Lower lobe of right lung (tissue), 2 donors: ENCODE measurements around the gene VPS37B. TPM values are rescaled to one million over a fixed set of nuclear protein-coding genes. Genes with fewer than 3 reads are reported as not detected.

Source experiments
- ATAC-seq, 2 donors: fragments of 200-7000 bp; cut with Tn5 transposase; one replicate each; pipeline ENCODE4 v1.9.1; 2020 to 2022; ENCODE audit warnings: mild to moderate bottlenecking in 2 of 2, moderate library complexity in 2 of 2
- DNase-seq: peaks from one replicate; pipeline ENCODE4 v3.0.0-alpha.2; 2020
- H3K27ac ChIP-seq: fragments of 200-600 bp; one replicate; pipeline ENCODE4 v1.8.0; 2022
- H3K27me3 ChIP-seq: fragments of 200-600 bp; one replicate; pipeline ENCODE4 v1.8.0; 2022; ENCODE audit warnings: low read depth
- H3K36me3 ChIP-seq: fragments of 200-600 bp; one replicate; pipeline ENCODE4 v1.8.0; 2022; ENCODE audit warnings: mild to moderate bottlenecking
- H3K4me1 ChIP-seq: fragments of 200-600 bp; one replicate; pipeline ENCODE4 v1.8.0; 2022
- H3K4me3 ChIP-seq: fragments of 200-600 bp; one replicate; pipeline ENCODE4 v1.8.0; 2022; ENCODE audit warnings: mild to moderate bottlenecking
- H3K9me3 ChIP-seq: fragments of 200-600 bp; one replicate; pipeline ENCODE4 v1.8.0; 2022
- CTCF ChIP-seq: fragments of 200-600 bp; IDR thresholded peaks from one replicate; pipeline ENCODE4 v1.8.0; 2022; ENCODE audit warnings: antibody characterized with exemption, mild to moderate bottlenecking
- intact Hi-C: fragments of 100-400 bp; cut with DNase I; formaldehyde crosslinking; loops from one replicate; pipeline ENCODE4 v1.11.0; 2022
- total RNA-seq: library from RNA; stranded (reverse); fragmentation: NEBNext Ultra II Directional; extraction: Animal tissue kit (Norgen Biotek cat#: 25700); gene quantifications from one replicate; pipeline ENCODE4 v1.2.1, GENCODE V29; 2021
- donor health status: DM: no; HTN: yes; CAD: no; lungs with severe emphysema.

Gene VPS37B
- total RNA-seq, 1 donor from 2014 or later = 34.5 TPM

GRCh38 chr12:122855928-122856831 lies 39.7 kb downstream of the VPS37B start:
- peak; percentile 43 for DNase-seq
- TF ChIP-seq CTCF = no peak
- Histone ChIP-seq H3K4me1 (peaks cover 33% of the 10 kb centered on the region), H3K36me3 (peaks cover 42% of the 10 kb centered on the region), H3K27me3 (no peaks in the 10 kb centered on the region), H3K27ac (no peak overlapping the region), H3K4me3 (no peak overlapping the region), H3K9me3 (no peaks in the 10 kb centered on the region)
- ATAC-seq = no peak
- intact Hi-C loops = no loop called here

GRCh38 chr12:122855071-122855829 lies 40.7 kb downstream of the VPS37B start:
- Histone ChIP-seq H3K27me3 (no peaks in the 10 kb centered on the region), H3K27ac (no peak overlapping the region), H3K4me1 (peaks cover 28% of the 10 kb centered on the region), H3K9me3 (no peaks in the 10 kb centered on the region), H3K4me3 (no peak overlapping the region), H3K36me3 (peaks cover 34% of the 10 kb centered on the region)
- TF ChIP-seq CTCF = no peak
- DNase-seq (no peak), ATAC-seq (no peak)
- intact Hi-C loops = no loop called here

- peaks cover 28% of the 10 kb centered on the region for H3K36me3 ChIP-seq
- intact Hi-C loops = no loop called here
- no peak overlapping the region for H3K27ac ChIP-seq
Measured at GRCh38 chr12:122854554-122854953, 41.4 kb downstream of the VPS37B start.

GRCh38 chr12:122853582-122854245 lies 42.2 kb downstream of the VPS37B start:
- Histone ChIP-seq H3K4me3 (no peak overlapping the region), H3K27me3 (no peaks in the 10 kb centered on the region), H3K36me3 (peaks cover 25% of the 10 kb centered on the region), H3K4me1 (peaks cover 24% of the 10 kb centered on the region), H3K9me3 (no peaks in the 10 kb centered on the region), H3K27ac (no peak overlapping the region)
- DNase-seq = no peak
- no peak for ATAC-seq
- intact Hi-C loops = no loop called here
- TF ChIP-seq CTCF = no peak

More at GRCh38 chr12:122854554-122854953, 41.4 kb downstream of the VPS37B start:
- Histone ChIP-seq H3K27me3 (no peaks in the 10 kb centered on the region), H3K4me1 (peaks cover 24% of the 10 kb centered on the region), H3K4me3 (no peak overlapping the region), H3K9me3 (no peaks in the 10 kb centered on the region)
- no peak for DNase-seq
- no peak for TF ChIP-seq CTCF
- no peak for ATAC-seq
